Liver (tissue), 9 donors: ENCODE data around the gene CTSE. TPM values are rescaled to one million over a fixed set of nuclear protein-coding genes. Genes with fewer than 3 reads are reported as not detected.

Experiments used
- DNase-seq: peaks from one replicate; pipeline ENCODE4 v3.0.0-alpha.2; 2017; ENCODE audit warnings: low spot score
- H3K27ac ChIP-seq, 2 donors: one replicate each; pipeline ENCODE4 v1.7.0; 2013; ENCODE audit warnings: inconsistent platforms in 2 of 2, low read length in 2 of 2, control low read depth in 1 of 2, low read depth in 1 of 2, mild to moderate bottlenecking in 1 of 2
- H3K27me3 ChIP-seq, 4 donors: one replicate each; pipeline versions ENCODE4 v1.6.1 to v1.7.0; 2013; ENCODE audit warnings: low read length in 3 of 4, inconsistent platforms in 1 of 4, mild to moderate bottlenecking in 1 of 4, moderate library complexity in 1 of 4; ENCODE audit not compliant: control insufficient read depth in 4 of 4, insufficient read depth in 4 of 4
- H3K36me3 ChIP-seq, 4 donors: one replicate each; pipeline versions ENCODE4 v1.6.1 to v1.7.0; 2013; ENCODE audit warnings: low read length in 3 of 4, mild to moderate bottlenecking in 3 of 4, low read depth in 1 of 4, moderate library complexity in 1 of 4; ENCODE audit not compliant: control insufficient read depth in 4 of 4, insufficient read depth in 3 of 4
- H3K4me1 ChIP-seq, 4 donors: one replicate each; pipeline versions ENCODE4 v1.6.1 to v1.7.0; 2013; ENCODE audit warnings: low read length in 3 of 4, mild to moderate bottlenecking in 3 of 4, moderate library complexity in 1 of 4; ENCODE audit not compliant: control insufficient read depth in 4 of 4, insufficient read depth in 4 of 4
- H3K4me3 ChIP-seq, 3 donors: one replicate each; pipeline versions ENCODE4 v1.6.1 to v1.7.0; 2013; ENCODE audit warnings: low read length in 3 of 3, control low read depth in 1 of 3, low read depth in 1 of 3, mild to moderate bottlenecking in 1 of 3
- H3K9ac ChIP-seq, 2 donors: one replicate each; pipeline ENCODE4 v1.7.0; 2013; ENCODE audit warnings: low read length in 2 of 2, mild to moderate bottlenecking in 2 of 2, moderate library complexity in 2 of 2, control low read depth in 1 of 2, low read depth in 1 of 2
- H3K9me3 ChIP-seq, 4 donors: one replicate each; pipeline versions ENCODE4 v1.6.1 to v1.7.0; 2013; ENCODE audit warnings: low read length in 3 of 4; ENCODE audit not compliant: control insufficient read depth in 4 of 4
- EGR1 ChIP-seq, 2 donors: IDR thresholded peaks; 2 replicates each; pipeline ENCODE4 v1.6.1; 2016 to 2018; ENCODE audit warnings: antibody characterized with exemption in 2 of 2, low read depth in 2 of 2
- FOXA1 ChIP-seq: IDR thresholded peaks from 2 replicates; pipeline ENCODE4 v1.6.1; 2016; ENCODE audit warnings: antibody characterized with exemption
- FOXA2 ChIP-seq: IDR thresholded peaks from 2 replicates; pipeline ENCODE4 v1.6.1; 2016; ENCODE audit warnings: antibody characterized with exemption
- GABPA ChIP-seq, 2 donors: IDR thresholded peaks in 1 of 2; conservative IDR thresholded peaks in 1 of 2; 2 replicates each; pipeline ENCODE4 v1.6.1; 2016; ENCODE audit warnings: antibody characterized with exemption in 2 of 2, mild to moderate bottlenecking in 1 of 2, moderate library complexity in 1 of 2
- HNF4A ChIP-seq, 2 donors: conservative IDR thresholded peaks; 2 replicates each; pipeline ENCODE4 v1.6.1; 2016; ENCODE audit warnings: antibody characterized with exemption in 2 of 2, mild to moderate bottlenecking in 2 of 2
- HNF4G ChIP-seq: IDR thresholded peaks from 2 replicates; pipeline ENCODE4 v1.6.1; 2016; ENCODE audit warnings: antibody characterized with exemption
- JUND ChIP-seq, 2 donors: IDR thresholded peaks; 2 replicates each; pipeline ENCODE4 v1.6.1; 2016; ENCODE audit warnings: antibody characterized with exemption in 2 of 2
- NR2F2 ChIP-seq: IDR thresholded peaks from 2 replicates; pipeline ENCODE4 v1.6.1; 2016; ENCODE audit warnings: antibody characterized with exemption
- RAD21 ChIP-seq, 2 donors: IDR thresholded peaks; 2 replicates each; pipeline ENCODE4 v1.6.1; 2016; ENCODE audit warnings: antibody characterized with exemption in 2 of 2, mild to moderate bottlenecking in 2 of 2
- RXRA ChIP-seq, 2 donors: IDR thresholded peaks; 2 replicates each; pipeline ENCODE4 v1.6.1; 2017 to 2018; ENCODE audit warnings: antibody characterized with exemption in 2 of 2, mild to moderate bottlenecking in 1 of 2
- SP1 ChIP-seq: IDR thresholded peaks from 2 replicates; pipeline ENCODE4 v1.6.1; 2018; ENCODE audit warnings: antibody characterized with exemption, mild to moderate bottlenecking
- TAF1 ChIP-seq: conservative IDR thresholded peaks from 2 replicates; pipeline ENCODE4 v1.6.1; 2016; ENCODE audit warnings: antibody characterized with exemption, mild to moderate bottlenecking
- YY1 ChIP-seq: IDR thresholded peaks from 2 replicates; pipeline ENCODE4 v1.6.1; 2016; ENCODE audit warnings: antibody characterized with exemption, mild to moderate bottlenecking
- ZBTB33 ChIP-seq: IDR thresholded peaks from 2 replicates; pipeline ENCODE4 v1.6.1; 2016; ENCODE audit warnings: antibody characterized with exemption
- WGBS: extraction: QIAGEN DNeasy Blood & Tissue Kit; methylation state at CpG from one replicate; pipeline ENCODE4 v1.1.7; 2013; 5-methylcytosine and 5-hydroxymethylcytosine counted together
- polyA plus RNA-seq, 2 donors: library from polyadenylated mRNA; stranded (reverse) in 1 of 2; unstranded in 1 of 2; fragments of 200-250 nt in 1 of 2; fragments of >200 nt in 1 of 2; fragmentation: Nextera tagmentation in 1 of 2; extraction: Ambion mirVana in 1 of 2; gene quantifications; one replicate each; pipeline versions ENCODE4 v1.2.1 to v1.2.3, GENCODE V29; 2013 to 2015
- total RNA-seq, 2 donors: library from RNA; depleted of rRNA; stranded (reverse); fragments of >200 nt; gene quantifications; one replicate each; pipeline ENCODE4 v1.2.3, GENCODE V29; 2014
- TF ChIP-seq, protein P1 (sequence below): fragments of 150-350 bp; IDR thresholded peaks from 2 replicates; pipeline ENCODE4 v1.5.1; 2017; ENCODE audit warnings: improper control_type of control experiment, low read depth, low read length; ENCODE audit not compliant: missing input control
- TF ChIP-seq, protein P2 (sequence below): IDR thresholded peaks from 2 replicates; pipeline ENCODE4 v1.6.1; 2016; ENCODE audit warnings: antibody characterized with exemption, mild to moderate bottlenecking
- TF ChIP-seq, protein P3 (sequence below): IDR thresholded peaks from 2 replicates; pipeline ENCODE4 v1.6.1; 2016; ENCODE audit warnings: antibody characterized with exemption
- TF ChIP-seq, protein P4 (sequence below): IDR thresholded peaks from 2 replicates; pipeline ENCODE4 v1.6.1; 2016; ENCODE audit warnings: antibody characterized with exemption
- donor health status: healthy.
- donor health status: healthy.
- donor health status: healthy.
- donor health status: healthy.
- donor health status: healthy.

The CTSE gene
- total and polyA plus RNA-seq, 4 donors = under 0.01 to 32.8 (median 0.06) TPM

GRCh38 chr1:205977402-205978014, 46.2 kb downstream of the CTSE start:
- TF ChIP-seq ZBTB33 = no peak
- TF ChIP-seq NR2F2 = no peak
- TF ChIP-seq, protein P1, sequence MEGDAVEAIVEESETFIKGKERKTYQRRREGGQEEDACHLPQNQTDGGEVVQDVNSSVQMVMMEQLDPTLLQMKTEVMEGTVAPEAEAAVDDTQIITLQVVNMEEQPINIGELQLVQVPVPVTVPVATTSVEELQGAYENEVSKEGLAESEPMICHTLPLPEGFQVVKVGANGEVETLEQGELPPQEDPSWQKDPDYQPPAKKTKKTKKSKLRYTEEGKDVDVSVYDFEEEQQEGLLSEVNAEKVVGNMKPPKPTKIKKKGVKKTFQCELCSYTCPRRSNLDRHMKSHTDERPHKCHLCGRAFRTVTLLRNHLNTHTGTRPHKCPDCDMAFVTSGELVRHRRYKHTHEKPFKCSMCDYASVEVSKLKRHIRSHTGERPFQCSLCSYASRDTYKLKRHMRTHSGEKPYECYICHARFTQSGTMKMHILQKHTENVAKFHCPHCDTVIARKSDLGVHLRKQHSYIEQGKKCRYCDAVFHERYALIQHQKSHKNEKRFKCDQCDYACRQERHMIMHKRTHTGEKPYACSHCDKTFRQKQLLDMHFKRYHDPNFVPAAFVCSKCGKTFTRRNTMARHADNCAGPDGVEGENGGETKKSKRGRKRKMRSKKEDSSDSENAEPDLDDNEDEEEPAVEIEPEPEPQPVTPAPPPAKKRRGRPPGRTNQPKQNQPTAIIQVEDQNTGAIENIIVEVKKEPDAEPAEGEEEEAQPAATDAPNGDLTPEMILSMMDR = peak; percentile 92
- no peak for TF ChIP-seq FOXA2
- no peak for TF ChIP-seq EGR1 (IDR thresholded peaks at IDR 0.05; ENCODE audit: low read depth in 2 of 2)
- TF ChIP-seq JUND (IDR thresholded peaks at IDR 0.05) = no peak
- no peak for TF ChIP-seq HNF4A (conservative IDR thresholded peaks at IDR 0.05)
- TF ChIP-seq, protein P2, sequence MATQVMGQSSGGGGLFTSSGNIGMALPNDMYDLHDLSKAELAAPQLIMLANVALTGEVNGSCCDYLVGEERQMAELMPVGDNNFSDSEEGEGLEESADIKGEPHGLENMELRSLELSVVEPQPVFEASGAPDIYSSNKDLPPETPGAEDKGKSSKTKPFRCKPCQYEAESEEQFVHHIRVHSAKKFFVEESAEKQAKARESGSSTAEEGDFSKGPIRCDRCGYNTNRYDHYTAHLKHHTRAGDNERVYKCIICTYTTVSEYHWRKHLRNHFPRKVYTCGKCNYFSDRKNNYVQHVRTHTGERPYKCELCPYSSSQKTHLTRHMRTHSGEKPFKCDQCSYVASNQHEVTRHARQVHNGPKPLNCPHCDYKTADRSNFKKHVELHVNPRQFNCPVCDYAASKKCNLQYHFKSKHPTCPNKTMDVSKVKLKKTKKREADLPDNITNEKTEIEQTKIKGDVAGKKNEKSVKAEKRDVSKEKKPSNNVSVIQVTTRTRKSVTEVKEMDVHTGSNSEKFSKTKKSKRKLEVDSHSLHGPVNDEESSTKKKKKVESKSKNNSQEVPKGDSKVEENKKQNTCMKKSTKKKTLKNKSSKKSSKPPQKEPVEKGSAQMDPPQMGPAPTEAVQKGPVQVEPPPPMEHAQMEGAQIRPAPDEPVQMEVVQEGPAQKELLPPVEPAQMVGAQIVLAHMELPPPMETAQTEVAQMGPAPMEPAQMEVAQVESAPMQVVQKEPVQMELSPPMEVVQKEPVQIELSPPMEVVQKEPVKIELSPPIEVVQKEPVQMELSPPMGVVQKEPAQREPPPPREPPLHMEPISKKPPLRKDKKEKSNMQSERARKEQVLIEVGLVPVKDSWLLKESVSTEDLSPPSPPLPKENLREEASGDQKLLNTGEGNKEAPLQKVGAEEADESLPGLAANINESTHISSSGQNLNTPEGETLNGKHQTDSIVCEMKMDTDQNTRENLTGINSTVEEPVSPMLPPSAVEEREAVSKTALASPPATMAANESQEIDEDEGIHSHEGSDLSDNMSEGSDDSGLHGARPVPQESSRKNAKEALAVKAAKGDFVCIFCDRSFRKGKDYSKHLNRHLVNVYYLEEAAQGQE = no peak
- TF ChIP-seq YY1 = no peak
- TF ChIP-seq, protein P3, sequence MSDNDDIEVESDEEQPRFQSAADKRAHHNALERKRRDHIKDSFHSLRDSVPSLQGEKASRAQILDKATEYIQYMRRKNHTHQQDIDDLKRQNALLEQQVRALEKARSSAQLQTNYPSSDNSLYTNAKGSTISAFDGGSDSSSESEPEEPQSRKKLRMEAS = no peak
- no peak for TF ChIP-seq GABPA (IDR thresholded peaks at IDR 0.05 in 1 of 2, conservative IDR thresholded peaks at IDR 0.05 in 1 of 2)
- no peak for TF ChIP-seq FOXA1
- no peak for TF ChIP-seq RXRA (IDR thresholded peaks at IDR 0.05)
- no peak for TF ChIP-seq SP1
- no peak for TF ChIP-seq HNF4G
- TF ChIP-seq TAF1 = no peak
- TF ChIP-seq, protein P4, sequence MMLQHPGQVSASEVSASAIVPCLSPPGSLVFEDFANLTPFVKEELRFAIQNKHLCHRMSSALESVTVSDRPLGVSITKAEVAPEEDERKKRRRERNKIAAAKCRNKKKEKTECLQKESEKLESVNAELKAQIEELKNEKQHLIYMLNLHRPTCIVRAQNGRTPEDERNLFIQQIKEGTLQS = no peak
- peak; percentile 97 to 98 for TF ChIP-seq RAD21 (IDR thresholded peaks at IDR 0.05)
- H3K9ac ChIP-seq = no peak overlapping the region
- WGBS = 83% methylated on average over 2 of the region's 2 CpGs
- peak; percentile 74 for DNase-seq
- no peaks in the 10 kb centered on the region for H3K9me3 ChIP-seq
- H3K27ac ChIP-seq = no peak overlapping the region
- no peak overlapping the region for H3K4me3 ChIP-seq
- H3K36me3 ChIP-seq = no peaks in the 10 kb centered on the region
- no peaks in the 10 kb centered on the region for H3K27me3 ChIP-seq
- no peaks in the 10 kb centered on the region for H3K4me1 ChIP-seq
